Choroid plexus epithelial cell (primary cell): ENCODE data around the gene PRSS27.

Experiments used
- DNase-seq: peaks from one replicate; pipeline ENCODE4 v3.0.0-alpha.2; 2010; ENCODE audit warnings: low read depth
- H3K4me3 ChIP-seq: 2 replicates; pipeline ENCODE4 v1.5.1; 2011; ENCODE audit warnings: low read depth, mild to moderate bottlenecking, control low read depth, low read length, moderate library complexity
- CTCF ChIP-seq: conservative IDR thresholded peaks from 2 replicates; pipeline ENCODE4 v1.5.1; 2011; ENCODE audit warnings: low read depth, mild to moderate bottlenecking, control low read depth, inconsistent platforms, low read length, moderate library complexity

PRSS27 gene

GRCh38 chr16:2752035-2752849, 32.2 kb upstream of the PRSS27 start, which contains the start of gene SRRM2:
SRRM2 (plus strand) TSS chr16:2752638; CDS start chr16:2756365, 3,727 bp downstream.
- DNase-seq: peak; percentile 97
- peak within 1 kb of the TSS; percentile 92 for H3K4me3 ChIP-seq
- no peak for TF ChIP-seq CTCF

GRCh38 chr16:2751577-2752034, 31.6 kb upstream of the PRSS27 start:
- DNase-seq: no peak
- peak overlapping the region; percentile 92 for H3K4me3 ChIP-seq
- no peak for TF ChIP-seq CTCF

GRCh38 chr16:2749936-2750335, 29.9 kb upstream of the PRSS27 start:
- no peak for TF ChIP-seq CTCF
- no peak overlapping the region for H3K4me3 ChIP-seq
- no peak for DNase-seq

- DNase-seq: no peak
- no peak overlapping the region for H3K4me3 ChIP-seq
- TF ChIP-seq CTCF: no peak
Measured at GRCh38 chr16:2749476-2749875, 29.5 kb upstream of the PRSS27 start.

- no peak for DNase-seq
- no peak for TF ChIP-seq CTCF
- no peak overlapping the region for H3K4me3 ChIP-seq
Measured at GRCh38 chr16:2748757-2749455, 28.9 kb upstream of the PRSS27 start.

GRCh38 chr16:2745961-2746360, 25.9 kb upstream of the PRSS27 start:
- no peak for DNase-seq
- H3K4me3 ChIP-seq: no peak overlapping the region
- no peak for TF ChIP-seq CTCF
